NT2/D1 (cell line): ENCODE measurements around the gene MEGF9.

ENCODE experiments used
- YY1 ChIP-seq: IDR thresholded peaks from 2 replicates; pipeline ENCODE4 v1.6.1; 2011; ENCODE audit not compliant: insufficient read length, insufficient read depth
- ZNF274 ChIP-seq: IDR thresholded peaks from 2 replicates; pipeline ENCODE4 v1.6.1; 2011; ENCODE audit warnings: mild to moderate bottlenecking, low read depth, low read length

DNA sequence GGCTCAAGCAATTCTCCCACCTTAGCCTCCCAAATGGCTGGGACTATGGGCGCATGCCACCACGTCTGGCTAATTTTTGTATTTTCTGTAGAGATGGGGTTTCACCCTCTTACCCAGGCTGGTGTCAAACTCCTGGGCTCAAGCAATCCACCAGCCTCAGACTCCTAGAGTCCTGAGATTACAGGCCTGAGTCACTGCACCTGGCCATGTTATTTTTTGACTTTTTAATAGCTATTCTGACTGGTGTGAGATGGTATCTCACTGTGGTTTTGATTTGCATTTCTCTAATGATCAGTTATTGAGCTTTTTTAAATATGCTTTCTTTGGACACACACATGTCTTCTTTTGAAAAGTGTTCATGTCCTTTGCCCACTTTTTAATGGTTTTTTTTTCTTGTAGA is 40.8 kb upstream of the MEGF9 start:
- no peak for TF ChIP-seq YY1
- no peak for TF ChIP-seq ZNF274
